PC-3 (cell line): ENCODE results near the gene MYH14. TPM values are rescaled to one million over a fixed set of nuclear protein-coding genes. Genes with fewer than 3 reads are reported as not detected.

ENCODE experiments used
- ATAC-seq: fragments of 200-7000 bp; cut with Tn5 transposase; 2 replicates; pipeline ENCODE4 v1.9.1; 2020; ENCODE audit warnings: mild to moderate bottlenecking, moderate library complexity
- BruUV-seq: library from RNA; stranded (reverse); fragments of 400-500 nt; replicated peaks from 2 replicates; lab custom pipeline; 2021; lab: Mats Ljungman, UMichigan
- CTCF ChIA-PET: fragments of 300-600 bp; sonication (Branson Sonifier 250); formaldehyde crosslinking; loops from one replicate; lab custom pipeline; 2022; ENCODE audit warnings: antibody characterized with exemption; lab: Charles Lee
- POLR2A ChIA-PET: fragments of 300-600 bp; sonication (Branson Sonifier 250); formaldehyde crosslinking; loops from one replicate; lab custom pipeline; 2022; ENCODE audit warnings: antibody characterized with exemption; ENCODE audit not compliant: unreplicated experiment; lab: Charles Lee
- DNase-seq: peaks from one replicate; pipeline ENCODE4 v3.0.0-alpha.2; 2015
- H2AFZ ChIP-seq: fragments of 300-600 bp; sonication (generic); 2 replicates; pipeline ENCODE4 v1.6.0; 2016; ENCODE audit warnings: antibody characterized with exemption, low read length
- H3F3A ChIP-seq: fragments of 300-600 bp; sonication (generic); one replicate; pipeline ENCODE4 v1.6.0; 2017; ENCODE audit warnings: antibody characterized with exemption, low read length, control low read depth, mild to moderate bottlenecking; ENCODE audit not compliant: unreplicated experiment
- H3K27ac ChIP-seq: fragments of 300-600 bp; sonication (generic); 2 replicates; pipeline ENCODE4 v1.5.1; 2016; ENCODE audit warnings: mild to moderate bottlenecking, low read length
- H3K27me3 ChIP-seq: fragments of 300-600 bp; sonication (generic); 2 replicates; pipeline ENCODE4 v1.6.1; 2016; ENCODE audit warnings: low read length, mixed read lengths
- H3K36me3 ChIP-seq: fragments of 300-600 bp; sonication (generic); 2 replicates; pipeline ENCODE4 v1.6.1; 2016; ENCODE audit warnings: low read depth, mixed run types, low read length, mixed read lengths
- H3K4me1 ChIP-seq: fragments of 300-600 bp; sonication (generic); 2 replicates; pipeline ENCODE4 v1.5.1; 2016; ENCODE audit warnings: low read length; ENCODE audit not compliant: insufficient read depth
- H3K4me2 ChIP-seq: fragments of 300-600 bp; sonication (generic); 2 replicates; pipeline ENCODE4 v1.6.0; 2016; ENCODE audit warnings: low read length
- H3K4me3 ChIP-seq: fragments of 300-600 bp; sonication (generic); 2 replicates; pipeline ENCODE4 v1.5.1; 2016; ENCODE audit warnings: mild to moderate bottlenecking, low read length, mixed read lengths
- H3K79me2 ChIP-seq: fragments of 300-600 bp; sonication (generic); 2 replicates; pipeline ENCODE4 v1.6.1; 2017; ENCODE audit warnings: low read length, mixed read lengths
- H3K9ac ChIP-seq: fragments of 300-600 bp; sonication (generic); 2 replicates; pipeline ENCODE4 v1.6.0; 2016; ENCODE audit warnings: mild to moderate bottlenecking, low read length
- H3K9me2 ChIP-seq: fragments of 300-600 bp; sonication (generic); replicated peaks from 2 replicates; pipeline ENCODE4 v1.6.1; 2016; ENCODE audit warnings: mixed run types, low read length, mixed read lengths
- H3K9me3 ChIP-seq: fragments of 300-600 bp; sonication (generic); 2 replicates; pipeline ENCODE4 v1.6.1; 2016; ENCODE audit warnings: low read length, mixed read lengths
- H4K20me1 ChIP-seq: fragments of 300-600 bp; sonication (generic); 2 replicates; pipeline ENCODE4 v1.6.1; 2016; ENCODE audit warnings: low read length, mixed read lengths
- CTCF ChIP-seq: fragments of 300-600 bp; sonication (generic); conservative IDR thresholded peaks from 2 replicates; pipeline ENCODE4 v1.5.1; 2017; ENCODE audit warnings: antibody characterized with exemption, low read depth, mild to moderate bottlenecking, low read length
- EZH2 ChIP-seq: fragments of 300-600 bp; sonication (generic); IDR thresholded peaks from one replicate; pipeline ENCODE4 v1.6.1; 2017; ENCODE audit warnings: antibody characterized with exemption, mild to moderate bottlenecking, low read length; ENCODE audit not compliant: unreplicated experiment
- EZH2phosphoT487 ChIP-seq: fragments of 300-600 bp; sonication (generic); IDR thresholded peaks from 2 replicates; pipeline ENCODE4 v1.6.1; 2018; ENCODE audit warnings: mild to moderate bottlenecking, antibody characterized with exemption, low read length, borderline replicate concordance
- intact Hi-C: fragments of 100-400 bp; cut with micrococcal nuclease; formaldehyde crosslinking; loops from 2 replicates; pipeline ENCODE4 v1.9.0; 2023
- total RNA-seq: library from RNA; depleted of rRNA; stranded (reverse); fragments of >200 nt; gene quantifications from 2 replicates; pipeline ENCODE4 v1.2.3, GENCODE V29; 2014

The MYH14 gene
- total RNA-seq, 1 experiment from 2014 or later, result 20.2 TPM

DNA sequence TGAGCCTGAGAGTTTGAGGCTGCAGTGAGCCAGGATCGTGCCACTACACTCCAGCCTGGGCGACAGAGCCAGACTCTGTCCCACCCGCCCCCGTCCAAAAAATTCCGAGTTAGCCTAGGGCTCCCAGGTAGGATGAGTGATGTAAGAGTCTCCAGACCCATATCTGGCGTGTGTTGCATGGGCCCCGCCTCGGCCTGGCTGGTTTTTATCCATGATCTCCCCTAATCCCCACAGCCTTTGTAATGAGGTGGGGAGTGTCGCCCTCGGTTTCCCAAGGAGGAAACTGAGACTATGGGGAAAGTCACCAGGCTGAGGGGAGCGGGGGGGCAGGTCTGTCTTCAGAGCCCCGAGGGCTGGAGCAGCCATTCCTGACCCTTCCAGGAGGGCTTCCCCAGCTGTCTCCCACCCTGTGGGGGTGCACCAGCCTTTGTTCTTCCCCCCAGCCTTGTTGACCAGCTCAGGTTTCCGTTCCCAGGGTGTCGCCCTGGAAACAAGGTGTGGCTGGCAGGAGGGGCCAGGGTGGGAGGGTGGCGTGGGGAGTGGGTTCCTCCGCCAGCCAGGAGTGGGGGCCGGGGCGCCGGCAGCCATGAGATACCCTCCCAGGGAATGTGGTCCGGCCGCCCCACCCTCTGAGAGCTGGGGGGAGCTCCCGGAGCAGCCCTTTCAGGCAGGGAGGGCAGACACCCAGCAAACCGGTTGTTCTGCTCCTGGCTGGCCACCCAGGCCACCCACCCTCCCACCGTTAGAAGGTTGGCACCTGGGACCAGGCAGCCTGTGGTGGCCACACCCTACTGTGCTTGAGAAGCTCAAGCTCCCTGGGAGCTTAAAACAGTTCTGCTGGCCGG, 11.5 kb downstream of the MYH14 start:
- Histone ChIP-seq H3K9me3 (no peaks in the 10 kb centered on the region), H3K4me2 (peak overlapping the region; percentile 56), H3K27me3 (no peaks in the 10 kb centered on the region), H4K20me1 (no peaks in the 10 kb centered on the region), H2AFZ (no peak overlapping the region), H3K4me3 (peak overlapping the region; percentile 20; the same call in 1 of the 2 replicates), H3K9ac (peak overlapping the region; percentile 34), H3K79me2 (no peaks in the 10 kb centered on the region), H3F3A (no peaks in the 10 kb centered on the region), H3K27ac (peak overlapping the region; percentile 73), H3K36me3 (peaks cover 7% of the 10 kb centered on the region), H3K4me1 (peaks cover 24% of the 10 kb centered on the region), H3K9me2 (no peaks in the 10 kb centered on the region)
- TF ChIP-seq EZH2phosphoT487 (no peak), EZH2 (no peak)
- ChIA-PET POLR2A (interaction anchor here (0.5 kb wide), 1 partner anchor 534 kb away, joined by 3 read pairs; no protein-coding TSS in a partner anchor), CTCF (interaction anchor here (0.7 to 1.3 kb wide), 3 partner anchors 10 to 114 kb away, joined by 3 to 4 read pairs (median 4); no protein-coding TSS in a partner anchor)
- BruUV-seq, result no TSS peak
- ATAC-seq (peak; percentile 93), DNase-seq (peak; percentile 97)
- intact Hi-C loops, result no loop called here

DNA sequence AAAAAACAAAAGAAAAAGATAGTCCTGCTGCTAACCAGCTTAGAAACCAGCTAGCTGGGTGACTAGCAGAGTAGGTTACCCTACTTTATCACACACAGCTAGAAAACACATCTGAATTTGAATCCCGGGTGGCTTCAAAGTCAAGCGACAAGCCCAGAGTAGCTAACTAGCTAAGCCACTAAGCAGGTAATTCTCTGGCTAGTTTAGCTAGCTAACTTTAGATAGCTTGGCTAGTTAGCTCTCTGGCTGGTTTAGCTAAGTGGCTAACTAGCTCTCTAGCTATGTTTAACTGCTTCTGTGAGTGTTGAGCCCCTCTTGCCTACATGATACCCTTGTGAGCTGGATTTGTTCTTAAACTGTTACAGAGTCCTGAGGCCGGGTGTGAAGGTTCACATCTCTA, 12.4 kb downstream of the MYH14 start:
- Histone ChIP-seq H3K4me3 (peak overlapping the region; percentile 20; the same call in 1 of the 2 replicates), H2AFZ (no peak overlapping the region), H3K9me3 (no peaks in the 10 kb centered on the region), H3K4me2 (peak overlapping the region; percentile 56), H3K4me1 (peaks cover 24% of the 10 kb centered on the region), H3K36me3 (peaks cover 5% of the 10 kb centered on the region), H3K79me2 (no peaks in the 10 kb centered on the region), H3K9me2 (no peaks in the 10 kb centered on the region), H3K27ac (peak overlapping the region; percentile 53), H3K9ac (peak overlapping the region; percentile 16; the same call in 1 of the 2 replicates), H3F3A (no peaks in the 10 kb centered on the region), H3K27me3 (no peaks in the 10 kb centered on the region), H4K20me1 (no peaks in the 10 kb centered on the region)
- no peak for ATAC-seq
- no peak for DNase-seq
- POLR2A ChIA-PET, result no interaction called here
- CTCF ChIA-PET, result interaction anchor here (1.2 to 1.3 kb wide), 2 partner anchors 11 to 37 kb away, joined by 4 read pairs; no protein-coding TSS in a partner anchor
- BruUV-seq, result no TSS peak
- TF ChIP-seq EZH2, result no peak
- no peak for TF ChIP-seq CTCF
- no peak for TF ChIP-seq EZH2phosphoT487
- intact Hi-C loops, result no loop called here

DNA sequence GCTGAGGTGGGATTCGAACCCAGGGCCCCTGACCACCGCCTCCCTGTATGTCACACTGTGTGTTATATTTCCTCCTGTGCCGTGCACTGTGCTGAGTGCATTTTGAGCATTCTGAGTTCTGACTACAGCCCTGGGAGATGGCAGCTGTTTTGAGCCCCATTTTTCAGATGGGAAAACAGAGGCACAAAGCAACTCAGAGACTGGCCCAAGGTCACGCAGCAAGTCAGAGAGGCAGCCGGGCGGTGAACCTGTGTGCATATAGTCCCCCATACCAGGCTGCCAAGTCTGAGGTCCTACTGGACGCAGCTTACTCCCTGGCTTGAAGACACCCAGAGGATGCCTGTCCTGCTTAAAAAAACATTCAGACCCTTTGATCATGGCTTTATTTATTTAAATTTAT, 17.7 kb downstream of the MYH14 start:
- CTCF ChIA-PET, result no interaction called here
- ATAC-seq, result no peak
- Histone ChIP-seq H3K9ac (no peak overlapping the region), H3K9me3 (no peaks in the 10 kb centered on the region), H3K4me2 (no peak overlapping the region), H3K9me2 (no peaks in the 10 kb centered on the region), H2AFZ (no peak overlapping the region), H3K36me3 (peaks cover 26% of the 10 kb centered on the region), H3F3A (no peaks in the 10 kb centered on the region), H4K20me1 (no peaks in the 10 kb centered on the region), H3K79me2 (no peaks in the 10 kb centered on the region), H3K4me1 (peaks cover 3% of the 10 kb centered on the region), H3K4me3 (no peak overlapping the region), H3K27ac (no peak overlapping the region), H3K27me3 (no peaks in the 10 kb centered on the region)
- intact Hi-C loops, result no loop called here
- TF ChIP-seq CTCF (no peak), EZH2phosphoT487 (no peak), EZH2 (no peak)
- POLR2A ChIA-PET, result no interaction called here
- BruUV-seq, result no TSS peak
- DNase-seq, result no peak
